NCI-H226 (cell line): ENCODE measurements around the gene ATXN2.
A peak's percentile ranks its signal among the peaks of the same experiment; 100 is the strongest.
"Not testable (repeated sequence)": the region's sequence is repeated elsewhere in the genome, so short reads cannot be mapped to it uniquely, and the experiment has no call there.

Experiments
- DNase-seq: peaks from one replicate; pipeline ENCODE4 v3.0.0-alpha.2; 2015

ATXN2 gene

GRCh38 chr12:111598637-111599452 is at the start of gene ATXN2:
TSS of gene ATXN2 (minus strand) at chr12:111599315. CDS start at chr12:111599034, 281 bp downstream.
- peak; percentile 41 for DNase-seq

GRCh38 chr12:111645433-111645832 is 46.3 kb upstream of the ATXN2 start:
- peak; percentile 44 for DNase-seq

- no peak for DNase-seq
These were observed 44.3 kb upstream of the ATXN2 start for GRCh38 chr12:111643427-111643826.

- no peak for DNase-seq
These were observed 43.7 kb upstream of the ATXN2 start for GRCh38 chr12:111642681-111643426.

GRCh38 chr12:111640506-111640905 is 41.4 kb upstream of the ATXN2 start:
- no peak for DNase-seq

- no peak for DNase-seq
These were observed 39.4 kb upstream of the ATXN2 start for GRCh38 chr12:111638556-111638955.

- no peak for DNase-seq
These were observed 37.3 kb upstream of the ATXN2 start for GRCh38 chr12:111636209-111636945.

GRCh38 chr12:111635524-111635923 is 36.4 kb upstream of the ATXN2 start:
- DNase-seq = no peak

GRCh38 chr12:111628505-111629260 is 29.6 kb upstream of the ATXN2 start:
- no peak for DNase-seq

GRCh38 chr12:111626230-111626629 is 27.1 kb upstream of the ATXN2 start:
- DNase-seq = no peak

- no peak for DNase-seq
These were observed 25.4 kb upstream of the ATXN2 start for GRCh38 chr12:111624540-111624939.

- not testable (repeated sequence) for DNase-seq
These were observed 18.7 kb upstream of the ATXN2 start for GRCh38 chr12:111617841-111618240.

- DNase-seq = no peak
These were observed 17.1 kb upstream of the ATXN2 start for GRCh38 chr12:111616177-111616623.

GRCh38 chr12:111607239-111607638 is 8.1 kb upstream of the ATXN2 start:
- DNase-seq = no peak

- no peak for DNase-seq
These were observed 7.7 kb upstream of the ATXN2 start for GRCh38 chr12:111606767-111607230.

- no peak for DNase-seq
These were observed 7.0 kb upstream of the ATXN2 start for GRCh38 chr12:111605911-111606766.

GRCh38 chr12:111602857-111603256 is 3.7 kb upstream of the ATXN2 start:
- DNase-seq = not testable (repeated sequence)

- no peak for DNase-seq
These were observed 3.2 kb upstream of the ATXN2 start for GRCh38 chr12:111602348-111602747.

- DNase-seq = not testable (repeated sequence)
These were observed 1.9 kb upstream of the ATXN2 start for GRCh38 chr12:111600986-111601385.

- DNase-seq = no peak
These were observed 1.1 kb upstream of the ATXN2 start for GRCh38 chr12:111600205-111600642.
